Stimulated activated naive CD8-positive, alpha-beta T cell treated with anti-CD3 and anti-CD28 coated beads, Interleukin-15, Interleukin-2, amounts not matched to agents 100 ng/mL and 50 ng/mL, for 24 hours (primary cell): ENCODE data around the gene NHSL2.

ENCODE experiments used
- H3K27ac Mint-ChIP-seq: one replicate; pipeline ENCODE4 v1.8.0; 2021; ENCODE audit warnings: mild to moderate bottlenecking, mixed read lengths
- H3K27me3 Mint-ChIP-seq: one replicate; pipeline ENCODE4 v1.8.0; 2021; ENCODE audit warnings: mixed read lengths
- H3K36me3 Mint-ChIP-seq: one replicate; pipeline ENCODE4 v1.8.0; 2021; ENCODE audit warnings: low read depth, mixed read lengths
- H3K4me1 Mint-ChIP-seq: one replicate; pipeline ENCODE4 v1.8.0; 2021; ENCODE audit warnings: low read depth, mixed read lengths
- H3K4me3 Mint-ChIP-seq: one replicate; pipeline ENCODE4 v1.8.0; 2021; ENCODE audit warnings: mild to moderate bottlenecking, mixed read lengths
- H3K9me3 Mint-ChIP-seq: one replicate; pipeline ENCODE4 v1.8.0; 2021; ENCODE audit warnings: mixed read lengths

The NHSL2 gene

GRCh38 chrX:72069350-72070160, 158.9 kb downstream of the NHSL2 start:
- Mint-ChIP-seq H3K36me3 (no peaks in the 10 kb centered on the region), H3K9me3 (no peaks in the 10 kb centered on the region), H3K27ac (no peak overlapping the region), H3K4me1 (no peaks in the 10 kb centered on the region), H3K27me3 (peaks cover 32% of the 10 kb centered on the region), H3K4me3 (no peak overlapping the region)

- Mint-ChIP-seq H3K4me3 (no peak overlapping the region), H3K9me3 (no peaks in the 10 kb centered on the region), H3K36me3 (no peaks in the 10 kb centered on the region), H3K27me3 (peaks cover 27% of the 10 kb centered on the region), H3K27ac (no peak overlapping the region), H3K4me1 (no peaks in the 10 kb centered on the region)
Observed at GRCh38 chrX:72071213-72071612, 160.6 kb downstream of the NHSL2 start.

GRCh38 chrX:72073633-72074032, 163.0 kb downstream of the NHSL2 start:
- Mint-ChIP-seq H3K4me1 (peaks cover 4% of the 10 kb centered on the region), H3K27me3 (peaks cover 10% of the 10 kb centered on the region), H3K9me3 (no peaks in the 10 kb centered on the region), H3K4me3 (no peak overlapping the region), H3K36me3 (no peaks in the 10 kb centered on the region), H3K27ac (no peak overlapping the region)

GRCh38 chrX:72078411-72078810, 167.8 kb downstream of the NHSL2 start:
- Mint-ChIP-seq H3K9me3 (no peaks in the 10 kb centered on the region), H3K4me1 (peaks cover 4% of the 10 kb centered on the region), H3K36me3 (no peaks in the 10 kb centered on the region), H3K27me3 (peaks cover under 1% of the 10 kb centered on the region), H3K27ac (no peak overlapping the region), H3K4me3 (no peak overlapping the region)

- H3K9me3 Mint-ChIP-seq = no peaks in the 10 kb centered on the region
- no peaks in the 10 kb centered on the region for H3K27me3 Mint-ChIP-seq
- H3K27ac Mint-ChIP-seq = no peak overlapping the region
- peaks cover 4% of the 10 kb centered on the region for H3K4me1 Mint-ChIP-seq
- no peaks in the 10 kb centered on the region for H3K36me3 Mint-ChIP-seq
- H3K4me3 Mint-ChIP-seq = no peak overlapping the region
Observed at GRCh38 chrX:72079607-72080006, 169.0 kb downstream of the NHSL2 start.

- no peak overlapping the region for H3K27ac Mint-ChIP-seq
- no peak overlapping the region for H3K4me3 Mint-ChIP-seq
- no peaks in the 10 kb centered on the region for H3K9me3 Mint-ChIP-seq
- peaks cover 4% of the 10 kb centered on the region for H3K4me1 Mint-ChIP-seq
- no peaks in the 10 kb centered on the region for H3K27me3 Mint-ChIP-seq
- H3K36me3 Mint-ChIP-seq = no peaks in the 10 kb centered on the region
Observed at GRCh38 chrX:72080150-72080549, 169.5 kb downstream of the NHSL2 start.

- H3K4me1 Mint-ChIP-seq = peaks cover 4% of the 10 kb centered on the region
- H3K36me3 Mint-ChIP-seq = no peaks in the 10 kb centered on the region
- H3K9me3 Mint-ChIP-seq = no peaks in the 10 kb centered on the region
- no peak overlapping the region for H3K4me3 Mint-ChIP-seq
- H3K27ac Mint-ChIP-seq = no peak overlapping the region
- no peaks in the 10 kb centered on the region for H3K27me3 Mint-ChIP-seq
Observed at GRCh38 chrX:72080800-72081199, 170.2 kb downstream of the NHSL2 start.

GRCh38 chrX:72081605-72082320, 171.1 kb downstream of the NHSL2 start:
- Mint-ChIP-seq H3K9me3 (no peaks in the 10 kb centered on the region), H3K27ac (no peak overlapping the region), H3K36me3 (no peaks in the 10 kb centered on the region), H3K4me1 (peaks cover 4% of the 10 kb centered on the region), H3K4me3 (no peak overlapping the region), H3K27me3 (no peaks in the 10 kb centered on the region)

- H3K27ac Mint-ChIP-seq = no peak overlapping the region
- H3K36me3 Mint-ChIP-seq = no peaks in the 10 kb centered on the region
- H3K4me1 Mint-ChIP-seq = peaks cover 2% of the 10 kb centered on the region
- H3K4me3 Mint-ChIP-seq = no peak overlapping the region
- no peaks in the 10 kb centered on the region for H3K27me3 Mint-ChIP-seq
- H3K9me3 Mint-ChIP-seq = no peaks in the 10 kb centered on the region
Observed at GRCh38 chrX:72083291-72083690, 172.6 kb downstream of the NHSL2 start.

GRCh38 chrX:72084114-72084513, 173.5 kb downstream of the NHSL2 start:
- H3K9me3 Mint-ChIP-seq = no peaks in the 10 kb centered on the region
- no peaks in the 10 kb centered on the region for H3K27me3 Mint-ChIP-seq
- no peak overlapping the region for H3K27ac Mint-ChIP-seq
- no peaks in the 10 kb centered on the region for H3K4me1 Mint-ChIP-seq
- H3K4me3 Mint-ChIP-seq = no peak overlapping the region
- no peaks in the 10 kb centered on the region for H3K36me3 Mint-ChIP-seq

- Mint-ChIP-seq H3K36me3 (no peaks in the 10 kb centered on the region), H3K27me3 (peaks cover 4% of the 10 kb centered on the region), H3K4me1 (no peaks in the 10 kb centered on the region), H3K4me3 (no peak overlapping the region), H3K27ac (no peak overlapping the region), H3K9me3 (no peaks in the 10 kb centered on the region)
Observed at GRCh38 chrX:72086995-72087394, 176.3 kb downstream of the NHSL2 start.

- H3K36me3 Mint-ChIP-seq = no peaks in the 10 kb centered on the region
- H3K27me3 Mint-ChIP-seq = peaks cover 4% of the 10 kb centered on the region
- no peaks in the 10 kb centered on the region for H3K4me1 Mint-ChIP-seq
- H3K9me3 Mint-ChIP-seq = no peaks in the 10 kb centered on the region
- no peak overlapping the region for H3K27ac Mint-ChIP-seq
- H3K4me3 Mint-ChIP-seq = no peak overlapping the region
Observed at GRCh38 chrX:72088761-72089160, 178.1 kb downstream of the NHSL2 start.

GRCh38 chrX:72089254-72089653, 178.6 kb downstream of the NHSL2 start:
- Mint-ChIP-seq H3K27ac (no peak overlapping the region), H3K27me3 (peaks cover 4% of the 10 kb centered on the region), H3K36me3 (no peaks in the 10 kb centered on the region), H3K4me1 (no peaks in the 10 kb centered on the region), H3K9me3 (no peaks in the 10 kb centered on the region), H3K4me3 (no peak overlapping the region)

- Mint-ChIP-seq H3K36me3 (no peaks in the 10 kb centered on the region), H3K4me1 (peaks cover 15% of the 10 kb centered on the region), H3K27me3 (peaks cover 20% of the 10 kb centered on the region), H3K9me3 (no peaks in the 10 kb centered on the region), H3K4me3 (no peak overlapping the region), H3K27ac (no peak overlapping the region)
Observed at GRCh38 chrX:72094894-72095293, 184.2 kb downstream of the NHSL2 start.

- Mint-ChIP-seq H3K27ac (no peak overlapping the region), H3K4me3 (no peak overlapping the region), H3K4me1 (peaks cover 20% of the 10 kb centered on the region), H3K36me3 (no peaks in the 10 kb centered on the region), H3K27me3 (peaks cover 20% of the 10 kb centered on the region), H3K9me3 (no peaks in the 10 kb centered on the region)
Observed at GRCh38 chrX:72095370-72095769, 184.7 kb downstream of the NHSL2 start.
